Daoy (cell line): ENCODE results near the gene SEL1L. TPM values are rescaled to one million over a fixed set of nuclear protein-coding genes. Genes with fewer than 3 reads are reported as not detected.
"Not testable (repeated sequence)": the region's sequence is repeated elsewhere in the genome, so short reads cannot be mapped to it uniquely, and the experiment has no call there.

Source experiments
- DNase-seq: peaks from one replicate; pipeline ENCODE4 v3.0.0-alpha.2; 2015; ENCODE audit warnings: low read depth
- total RNA-seq: library from RNA; depleted of rRNA; stranded (reverse); fragments of >200 nt; shearing (Covaris generic); gene quantifications from 2 replicates; pipeline ENCODE4 v1.2.3, GENCODE V29; 2014

Gene SEL1L
- total RNA-seq, 1 experiment from 2014 or later: 32.7 TPM

DNA sequence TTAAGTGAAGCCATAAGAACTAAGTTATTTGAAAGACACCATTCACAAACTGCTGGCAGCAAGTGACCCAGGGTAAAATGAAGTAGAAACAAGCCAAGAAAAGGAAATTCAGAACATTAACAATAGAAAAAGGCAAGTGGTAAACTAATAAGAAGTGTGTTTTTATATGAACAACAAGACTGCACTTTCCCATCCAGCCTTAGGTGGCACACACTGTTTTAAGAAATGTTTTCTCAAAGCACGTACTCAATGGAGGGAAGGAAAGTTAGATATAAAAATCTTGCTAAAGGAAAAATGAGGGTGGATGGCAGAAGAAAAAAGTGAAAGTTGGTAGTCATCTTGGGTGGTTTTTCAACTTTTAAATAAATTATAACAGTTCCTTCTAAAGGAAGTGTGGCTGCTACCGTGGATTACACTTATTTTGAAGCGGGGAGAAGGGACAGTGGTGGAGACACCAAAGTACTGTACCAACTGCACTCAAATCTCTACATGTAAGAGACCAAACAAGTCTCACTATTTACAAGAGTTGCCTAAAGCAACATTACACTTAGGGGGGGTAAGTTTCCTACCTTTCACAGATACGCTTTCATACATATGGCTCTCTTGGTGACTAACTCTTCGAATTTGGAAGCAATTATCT, 58.8 kb downstream of the SEL1L start:
- DNase-seq: no peak

DNA sequence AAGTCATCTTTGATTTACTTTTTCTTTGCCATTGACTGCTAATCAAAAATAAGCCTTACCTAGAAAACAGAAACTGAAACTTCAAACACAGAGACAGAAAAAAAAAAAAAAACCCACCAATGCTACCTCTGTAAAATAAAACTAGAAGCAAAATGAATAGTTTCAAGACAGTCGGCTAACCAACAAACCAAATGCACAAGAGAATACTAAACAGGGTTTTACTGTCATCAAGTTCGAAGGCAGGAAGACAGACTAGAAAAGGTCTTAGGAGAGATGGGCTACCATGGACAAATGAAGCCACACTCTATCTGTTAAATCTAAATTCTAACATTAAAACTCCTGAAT, 59.5 kb downstream of the SEL1L start:
- no peak for DNase-seq

- DNase-seq: no peak
Measured at GRCh38 chr14:81473456-81474147, 60.1 kb downstream of the SEL1L start.

GRCh38 chr14:81472096-81472800, 61.4 kb downstream of the SEL1L start:
- DNase-seq: no peak

DNA sequence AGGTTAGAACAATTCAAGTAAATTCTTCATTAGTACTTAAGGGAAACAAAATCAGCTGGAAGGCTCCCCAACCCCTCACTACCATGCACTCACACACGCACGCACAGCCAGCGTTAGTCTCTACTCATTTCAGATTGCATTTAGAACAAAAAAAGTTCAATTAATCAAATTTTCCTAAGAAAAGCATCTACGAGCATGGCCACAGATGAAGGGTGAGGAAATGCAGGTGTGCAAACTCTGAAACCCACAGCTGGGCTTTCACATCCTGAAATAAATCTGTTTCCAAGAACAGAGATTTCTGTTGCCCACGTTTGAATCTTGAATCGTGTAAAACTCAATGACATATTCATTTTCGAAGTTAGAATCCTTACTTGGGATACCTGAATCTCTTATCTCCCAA, 62.6 kb downstream of the SEL1L start:
- no peak for DNase-seq

- DNase-seq: not testable (repeated sequence)
Measured at GRCh38 chr14:81470557-81470826, 63.2 kb downstream of the SEL1L start.

DNA sequence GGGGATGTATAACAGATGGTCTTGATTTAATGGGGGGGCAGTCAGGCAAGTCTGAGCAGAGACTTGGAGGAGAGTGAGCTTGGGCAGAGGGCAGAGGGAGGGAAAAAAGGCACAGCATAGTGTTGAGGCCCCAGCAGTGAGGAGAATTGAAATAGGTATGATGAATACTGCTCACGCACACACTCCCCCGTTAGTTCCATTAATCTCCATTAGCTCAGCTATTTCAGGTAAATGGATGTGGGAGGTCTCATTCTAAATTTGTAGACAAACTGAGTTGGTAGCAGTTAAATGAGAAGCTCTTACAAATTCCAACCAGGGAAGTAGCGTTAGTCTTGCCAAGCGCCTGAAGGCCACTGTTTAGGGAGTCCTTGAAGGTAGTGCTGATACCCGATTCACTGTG, 66.8 kb downstream of the SEL1L start:
- no peak for DNase-seq

DNA sequence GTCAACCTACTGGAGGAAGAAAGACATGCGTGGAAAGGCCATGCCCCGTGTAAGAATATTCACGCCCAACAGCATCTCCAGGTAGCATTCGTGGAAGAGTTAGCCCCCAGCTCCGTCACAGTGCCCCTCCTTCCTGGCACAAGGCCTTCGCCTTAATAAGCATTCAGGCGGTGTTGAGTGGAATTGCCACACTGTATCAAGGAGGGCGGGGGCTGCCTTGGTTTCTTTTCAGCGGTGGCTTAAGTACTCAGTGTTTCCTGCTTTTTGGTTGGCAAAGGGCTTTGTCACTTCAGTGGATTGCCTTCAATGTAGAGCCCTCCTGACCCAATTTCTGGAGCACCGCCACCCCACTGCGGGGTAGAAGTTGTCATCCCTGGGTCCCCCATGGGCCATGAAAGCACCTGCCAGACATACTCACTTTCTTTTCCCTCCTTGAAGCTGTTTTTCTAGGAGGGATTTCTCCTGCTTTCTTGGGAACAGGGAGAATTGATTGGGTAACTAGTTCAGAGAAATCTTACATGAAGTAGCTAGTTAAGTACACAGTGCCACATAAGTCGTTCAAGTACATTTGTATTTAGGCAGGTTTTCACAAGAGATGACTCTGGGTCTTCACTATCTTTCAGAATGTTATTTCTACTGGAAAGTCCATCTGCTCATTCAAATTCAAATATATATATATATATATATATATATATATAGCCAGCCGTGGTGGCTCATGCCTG, 68.0 kb downstream of the SEL1L start:
- DNase-seq: no peak

DNA sequence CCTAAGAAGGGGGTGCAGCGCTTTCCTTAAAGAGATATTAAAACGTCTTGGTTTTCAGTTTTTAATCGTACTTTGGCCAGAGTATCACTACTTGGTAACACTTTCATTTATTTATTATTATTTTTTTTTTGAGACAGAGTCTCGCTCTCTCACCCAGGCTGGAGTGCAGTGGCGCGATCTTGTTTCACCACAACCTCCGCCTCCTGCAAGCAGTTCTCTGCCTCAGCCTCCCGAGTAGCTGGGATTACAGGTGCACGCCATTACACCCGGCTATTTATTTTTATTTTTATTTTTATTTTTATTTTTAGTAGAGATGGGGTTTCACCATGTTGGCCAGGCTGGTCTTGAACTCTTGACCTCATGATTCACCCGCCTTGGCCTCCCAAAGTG, 68.7 kb downstream of the SEL1L start:
- DNase-seq: not testable (repeated sequence)

DNA sequence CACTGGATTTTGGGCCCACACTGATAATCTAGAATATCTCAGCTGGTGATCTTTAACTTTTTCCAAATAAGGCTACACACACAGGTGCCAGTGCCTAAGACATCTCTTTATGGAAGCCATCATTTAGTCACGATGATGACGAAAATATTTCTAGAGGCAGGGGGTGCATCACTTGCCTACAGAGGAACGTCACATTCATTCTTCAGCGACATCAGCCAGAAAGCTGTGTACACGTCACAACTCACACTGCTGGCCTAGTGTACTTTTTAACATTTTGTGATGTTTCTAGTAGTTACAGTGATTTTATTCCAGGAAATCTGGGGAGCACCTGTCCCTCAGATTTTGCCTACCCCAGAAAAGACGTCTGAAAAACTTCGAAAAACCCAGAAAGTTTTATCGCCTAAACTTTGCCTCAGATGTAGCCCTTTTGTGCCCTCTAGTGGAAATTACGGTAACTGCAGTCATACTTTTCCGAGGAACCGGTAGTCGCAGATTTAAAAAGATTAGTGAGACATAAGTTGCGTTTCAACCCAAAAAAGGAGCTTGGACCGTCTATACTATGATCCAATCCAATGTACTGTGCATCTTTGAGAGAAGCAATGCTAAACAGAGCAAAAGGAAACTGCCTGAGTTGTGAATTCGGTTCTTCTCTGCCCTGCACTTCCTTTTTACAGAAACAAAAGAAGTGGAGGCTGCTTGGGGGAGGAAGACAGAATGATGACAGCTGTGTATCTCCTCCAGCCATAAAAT, 69.2 kb downstream of the SEL1L start:
- DNase-seq: peak; percentile 54

GRCh38 chr14:81462356-81462755, 71.3 kb downstream of the SEL1L start:
- DNase-seq: not testable (repeated sequence)

- DNase-seq: no peak
Measured at GRCh38 chr14:81459912-81460311, 73.7 kb downstream of the SEL1L start.

GRCh38 chr14:81458352-81458751, 75.3 kb downstream of the SEL1L start:
- no peak for DNase-seq

- peak; percentile 40 for DNase-seq
Measured at GRCh38 chr14:81455390-81455789, 78.3 kb downstream of the SEL1L start.

GRCh38 chr14:81454572-81455218, 79.0 kb downstream of the SEL1L start:
- DNase-seq: no peak

DNA sequence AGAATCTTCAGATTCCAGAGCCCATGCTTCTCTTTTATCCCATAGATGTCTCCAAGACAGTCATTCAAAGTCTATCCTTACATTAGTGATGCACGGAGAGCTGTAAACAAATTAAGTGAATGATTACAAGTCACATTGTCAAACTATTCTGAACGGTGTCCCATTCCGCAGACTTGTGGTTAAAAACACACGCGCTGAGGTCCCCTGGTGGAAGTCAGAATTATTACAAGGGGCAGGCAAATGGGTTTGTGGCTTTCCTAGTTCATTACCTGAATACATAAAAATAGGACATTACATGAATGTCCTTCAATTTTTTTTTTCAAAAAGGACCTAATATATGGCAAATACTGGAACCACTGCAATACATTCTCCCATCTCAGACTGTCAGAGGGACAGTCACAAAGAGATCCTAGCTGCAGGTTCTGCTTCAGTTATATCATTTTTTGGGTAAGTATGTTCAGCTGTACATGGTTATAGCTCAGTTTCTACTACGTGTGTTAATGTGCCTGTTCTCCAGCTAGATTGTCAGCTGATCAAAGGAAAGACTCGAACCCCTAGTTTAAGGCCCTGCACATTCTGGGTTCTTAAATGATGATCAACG, 80.4 kb downstream of the SEL1L start:
- peak; percentile 56 for DNase-seq

DNA sequence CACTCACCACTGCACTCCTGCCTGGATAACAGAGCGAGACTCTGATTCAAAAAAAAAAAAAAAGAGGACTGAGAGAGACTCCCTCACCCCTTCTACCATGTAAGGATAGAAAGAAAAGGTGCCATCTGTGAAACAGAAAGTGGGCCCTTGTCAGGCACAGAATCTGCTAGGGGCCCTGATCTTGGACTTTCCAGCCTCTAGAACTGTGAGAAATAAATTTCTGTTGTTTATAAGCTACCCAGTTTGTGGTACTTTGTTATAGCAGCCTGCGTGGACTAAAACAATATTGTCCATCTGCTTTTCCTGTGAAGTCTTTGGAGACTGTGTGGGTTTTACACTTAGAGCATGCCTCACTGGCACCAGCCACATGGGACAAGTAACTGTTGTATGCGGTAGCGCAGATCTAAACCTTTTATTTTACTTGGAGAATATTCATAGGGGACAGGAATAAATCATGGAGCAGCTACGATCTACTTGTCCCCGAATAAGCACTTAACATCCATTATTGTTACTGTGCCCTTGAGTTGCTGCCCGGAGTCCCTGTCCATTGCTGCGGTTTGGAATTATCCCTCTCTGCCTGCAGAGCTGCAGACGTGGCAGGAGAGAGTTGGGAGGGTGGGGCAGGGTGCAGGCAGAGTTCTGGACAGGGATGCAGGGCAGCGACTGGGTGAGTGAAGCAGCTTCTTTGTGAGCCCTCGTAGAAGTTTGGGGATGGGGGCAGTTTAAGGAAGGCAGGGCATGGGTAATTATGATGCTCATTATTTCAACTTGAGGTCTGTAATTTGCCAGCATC, 81.1 kb downstream of the SEL1L start:
- DNase-seq: no peak

GRCh38 chr14:81450976-81451375, 82.7 kb downstream of the SEL1L start:
- DNase-seq: no peak

DNA sequence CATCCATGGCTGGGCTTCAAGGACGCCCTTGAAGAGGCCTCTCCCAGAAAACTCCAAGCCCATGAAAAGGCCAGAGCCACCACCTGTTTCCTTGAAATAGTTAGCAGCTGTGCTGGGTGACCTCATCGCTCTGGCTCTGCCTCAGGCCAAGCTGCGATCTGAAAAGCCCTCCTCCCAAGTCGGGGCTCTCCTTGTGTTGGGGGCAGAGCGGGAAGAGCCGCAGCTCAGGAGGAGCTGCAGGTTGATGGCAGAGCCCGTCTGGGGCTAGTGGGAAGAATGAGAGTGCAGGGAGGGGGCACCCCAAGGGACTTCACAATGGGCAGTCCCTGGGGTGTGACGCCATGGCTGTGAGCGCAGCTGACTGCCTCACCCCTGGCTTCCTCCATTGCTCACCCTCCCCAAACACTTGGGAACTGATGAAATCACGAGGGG, 83.5 kb downstream of the SEL1L start:
- peak; percentile 27 for DNase-seq

DNA sequence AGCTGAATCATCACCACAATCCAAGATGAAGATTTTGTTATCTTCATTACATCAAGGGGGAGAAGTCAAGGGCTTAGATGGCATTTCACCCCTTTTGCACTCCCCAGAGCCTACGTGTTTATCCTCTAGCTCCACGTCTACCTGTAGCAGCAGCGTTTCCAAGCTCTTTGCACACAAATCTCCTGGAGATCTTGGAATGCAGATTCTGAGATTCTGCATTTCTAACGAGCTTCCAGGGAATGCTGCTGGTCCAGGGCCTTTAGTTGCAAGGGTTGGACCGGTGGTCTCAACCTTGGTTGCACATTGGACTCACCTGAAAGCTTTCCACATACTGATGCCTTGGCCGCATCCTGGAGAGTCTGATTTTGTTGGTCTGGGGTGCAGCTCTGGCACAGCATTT, 84.1 kb downstream of the SEL1L start:
- DNase-seq: no peak
